Caco-2 (cell line): ENCODE measurements around the gene TRIM49D2. TPM values are rescaled to one million over a fixed set of nuclear protein-coding genes. Genes with fewer than 3 reads are reported as not detected.
A peak's percentile ranks its signal among the peaks of the same experiment; 100 is the strongest.
"Not testable (repeated sequence)": the region's sequence is repeated elsewhere in the genome, so short reads cannot be mapped to it uniquely, and the experiment has no call there.

Experiments
- BruUV-seq: library from RNA; stranded (reverse); fragments of 400-500 nt; replicated peaks from 2 replicates; lab custom pipeline; 2021; lab: Mats Ljungman, UMichigan
- CTCF ChIA-PET: fragments of 300-600 bp; sonication (Branson Sonifier 250); formaldehyde crosslinking; loops from one replicate; lab custom pipeline; 2022; ENCODE audit warnings: antibody characterized with exemption; lab: Charles Lee
- POLR2A ChIA-PET: fragments of 300-600 bp; sonication (Branson Sonifier 250); formaldehyde crosslinking; loops from one replicate; lab custom pipeline; 2022; ENCODE audit warnings: antibody characterized with exemption; lab: Charles Lee
- DNase-seq, 2 experiments: peaks; one replicate each; pipeline versions ENCODE4 v3.0.0 to v3.0.0-alpha.2; 2020 to 2022
- H3K27me3 ChIP-seq: replicated peaks from 2 replicates; pipeline ENCODE4 v1.6.0; 2011; ENCODE audit warnings: low read length; ENCODE audit not compliant: control insufficient read depth, insufficient read depth
- H3K36me3 ChIP-seq: 2 replicates; pipeline ENCODE4 v1.5.1; 2011; ENCODE audit warnings: low read length; ENCODE audit not compliant: control insufficient read depth, insufficient read depth
- H3K4me1 ChIP-seq: fragments of 250-450 bp; sonication (Bioruptor Pico); 2 replicates; pipeline ENCODE4 v1.5.1; 2020; ENCODE audit warnings: mild to moderate bottlenecking
- H3K4me3 ChIP-seq: 2 replicates; pipeline ENCODE4 v1.5.1; 2011; ENCODE audit warnings: low read depth, mild to moderate bottlenecking, control low read depth, low read length
- H3K9me3 ChIP-seq: fragments of 250-450 bp; sonication (Bioruptor Pico); 2 replicates; pipeline ENCODE4 v1.5.1; 2020; ENCODE audit warnings: mild to moderate bottlenecking, moderate library complexity
- H3K27ac Mint-ChIP-seq: one replicate; pipeline ENCODE4 v1.8.0; 2022; ENCODE audit warnings: mixed read lengths; ENCODE audit not compliant: unreplicated experiment
- H3K27me3 Mint-ChIP-seq: one replicate; pipeline ENCODE4 v1.8.0; 2022; ENCODE audit warnings: mixed read lengths; ENCODE audit not compliant: insufficient read depth, unreplicated experiment
- H3K36me3 Mint-ChIP-seq: one replicate; pipeline ENCODE4 v1.8.0; 2022; ENCODE audit warnings: mild to moderate bottlenecking, mixed read lengths; ENCODE audit not compliant: insufficient read depth, unreplicated experiment
- H3K4me1 Mint-ChIP-seq: one replicate; pipeline ENCODE4 v1.8.0; 2022; ENCODE audit warnings: low read depth, mixed read lengths; ENCODE audit not compliant: unreplicated experiment
- H3K4me3 Mint-ChIP-seq: one replicate; pipeline ENCODE4 v1.8.0; 2022; ENCODE audit warnings: mild to moderate bottlenecking, moderate library complexity, mixed read lengths; ENCODE audit not compliant: unreplicated experiment
- H3K9me3 Mint-ChIP-seq: one replicate; pipeline ENCODE4 v1.8.0; 2022; ENCODE audit warnings: mixed read lengths; ENCODE audit not compliant: unreplicated experiment
- CTCF ChIP-seq, 2 experiments: fragments of 200-600 bp in 1 of 2; IDR thresholded peaks; 1 replicate in 1 of 2; 2 replicates in 1 of 2; pipeline versions ENCODE4 v1.5.1 to v1.8.0; 2011 to 2022; ENCODE audit warnings: antibody characterized with exemption in 1 of 2, control low read depth in 1 of 2, inconsistent platforms in 1 of 2, low read depth in 1 of 2, low read length in 1 of 2, mild to moderate bottlenecking in 1 of 2, moderate library complexity in 1 of 2; ENCODE audit not compliant: insufficient read depth in 1 of 2, severe bottlenecking in 1 of 2, unreplicated experiment in 1 of 2
- intact Hi-C: fragments of 100-400 bp; cut with micrococcal nuclease; formaldehyde crosslinking; loops from one replicate; pipeline ENCODE4 v1.10.0; 2022; ENCODE audit not compliant: unreplicated experiment
- total RNA-seq: library from RNA; stranded (reverse); gene quantifications from 2 replicates; pipeline ENCODE4 v1.2.3, GENCODE V29; 2022

TRIM49D2 gene
- total RNA-seq, 1 experiment from 2014 or later: not detected

GRCh38 chr11:89922195-89922660 lies 1.6 kb upstream of the TRIM49D2 start, which contains the start of gene TRIM49D1:
TSS of gene TRIM49D1 (minus strand) at chr11:89922245. CDS start at chr11:89917710, 4,535 bp downstream.
- ChIA-PET CTCF (no interaction called here), POLR2A (no interaction called here)
- Histone ChIP-seq H3K4me3 (no peak within 1 kb of the TSS), H3K36me3 (no peaks in the 10 kb centered on the region), H3K4me1 (no peaks in the 10 kb centered on the region), H3K9me3 (no peaks in the 10 kb centered on the region), H3K27me3 (no peaks in the 10 kb centered on the region)
- intact Hi-C loops: no loop called here
- Mint-ChIP-seq H3K4me3 (no peak within 1 kb of the TSS), H3K27me3 (peaks cover 6% of the 10 kb centered on the region), H3K4me1 (no peaks in the 10 kb centered on the region), H3K27ac (no peak within 1 kb of the TSS), H3K9me3 (no peaks in the 10 kb centered on the region), H3K36me3 (no peaks in the 10 kb centered on the region)
- TF ChIP-seq CTCF (IDR thresholded peaks at IDR 0.05; ENCODE audit: insufficient read depth in 1 of 2, low read depth in 1 of 2, low read length in 1 of 2, severe bottlenecking in 1 of 2, unreplicated experiment in 1 of 2): no peak
- DNase-seq: peak in 1 of 2 experiments; percentile 0
- BruUV-seq: no TSS peak

- BruUV-seq, H3K9me3 Mint-ChIP-seq, H3K4me1 ChIP-seq, CTCF ChIA-PET, POLR2A ChIA-PET, H3K36me3 ChIP-seq, H3K4me3 ChIP-seq, H3K9me3 ChIP-seq, DNase-seq, H3K4me1 Mint-ChIP-seq, H3K36me3 Mint-ChIP-seq, H3K27me3 Mint-ChIP-seq, H3K27me3 ChIP-seq, H3K4me3 Mint-ChIP-seq, intact Hi-C loops, H3K27ac Mint-ChIP-seq: not testable (repeated sequence)
Observed at GRCh38 chr11:89960833-89961232, 37.0 kb downstream of the TRIM49D2 start.

DNA sequence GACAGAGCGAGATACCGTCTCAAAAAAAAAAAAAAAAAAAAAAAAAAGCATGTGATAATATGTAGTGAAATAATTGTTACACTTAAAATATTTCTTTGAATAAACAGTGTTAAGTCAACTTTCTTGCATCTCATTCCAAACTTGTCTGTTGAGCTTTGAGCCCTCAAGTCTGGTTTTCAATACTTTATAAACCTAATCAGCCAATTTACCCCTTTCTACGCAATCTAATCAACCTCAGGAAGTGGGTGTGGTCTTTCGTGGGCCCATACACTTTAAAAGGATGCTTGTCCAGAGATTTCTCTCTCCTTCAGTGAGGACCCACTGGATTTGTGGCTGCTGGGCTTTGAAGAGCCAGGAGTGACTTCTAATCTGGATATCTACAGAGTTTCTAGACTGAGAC lies 41.9 kb downstream of the TRIM49D2 start, which contains the start of gene TRIM64:
Gene TRIM64, plus strand, starts transcription at position 301 of the 400 bp plus-strand sequence. CDS start 2,467 bp downstream, outside the sequence.
- H3K9me3 ChIP-seq, BruUV-seq, H3K27ac Mint-ChIP-seq: not testable (repeated sequence)

More for the DNA sequence above, 41.9 kb downstream of the TRIM49D2 start, which contains the start of gene TRIM64:
- H3K9me3 Mint-ChIP-seq, H3K4me3 ChIP-seq, H3K4me1 Mint-ChIP-seq, DNase-seq, CTCF ChIA-PET, H3K27me3 Mint-ChIP-seq, H3K4me1 ChIP-seq, H3K36me3 ChIP-seq, H3K36me3 Mint-ChIP-seq, POLR2A ChIA-PET, H3K27me3 ChIP-seq, intact Hi-C loops, H3K4me3 Mint-ChIP-seq: not testable (repeated sequence)

Other genes with a start within 250 kb of the TRIM49D2 start
- gene TRIM77, start 213.8 kb upstream of the TRIM49D2 start, total RNA-seq: not detected in 2 replicates
- not detected in 2 replicates for gene TRIM49, start 115.5 kb upstream of the TRIM49D2 start, total RNA-seq
- not detected in 2 replicates for gene TRIM64B, start 45.6 kb upstream of the TRIM49D2 start, total RNA-seq
- not detected in 2 replicates for gene TRIM49D1, start 1.8 kb upstream of the TRIM49D2 start, total RNA-seq
- gene TRIM64, start 42.0 kb downstream of the TRIM49D2 start, total RNA-seq: not detected in 2 replicates
- gene TRIM49C, start 107.0 kb downstream of the TRIM49D2 start, total RNA-seq: not detected in 2 replicates
- gene UBTFL1, start 161.9 kb downstream of the TRIM49D2 start, total RNA-seq: not detected in 2 replicates
- 139 and 142 TPM in 2 replicates for gene NAALAD2, start 210.6 kb downstream of the TRIM49D2 start, total RNA-seq